Type B pancreatic cell (in vitro differentiated cells): ENCODE measurements around the gene MYO9A. TPM values are rescaled to one million over a fixed set of nuclear protein-coding genes. Genes with fewer than 3 reads are reported as not detected.
A peak's percentile ranks its signal among the peaks of the same experiment; 100 is the strongest.
"Not testable (repeated sequence)": the region's sequence is repeated elsewhere in the genome, so short reads cannot be mapped to it uniquely, and the experiment has no call there.

Experiments used
- DNase-seq: peaks from one replicate; pipeline ENCODE4 v3.0.0; 2021; ENCODE audit warnings: mixed read lengths; ENCODE audit not compliant: unreplicated experiment; ENCODE audit errors: extremely low spot score
- H3K27ac Mint-ChIP-seq: 2 replicates; pipeline ENCODE4 v1.8.0; 2021; ENCODE audit warnings: mild to moderate bottlenecking, mixed read lengths
- H3K27me3 Mint-ChIP-seq: 2 replicates; pipeline ENCODE4 v1.8.0; 2021; ENCODE audit warnings: mixed read lengths
- H3K36me3 Mint-ChIP-seq: 2 replicates; pipeline ENCODE4 v1.8.0; 2021; ENCODE audit warnings: mixed read lengths
- H3K4me1 Mint-ChIP-seq: one replicate; pipeline ENCODE4 v1.8.0; 2021; ENCODE audit warnings: mixed read lengths; ENCODE audit not compliant: unreplicated experiment
- H3K4me3 Mint-ChIP-seq: 2 replicates; pipeline ENCODE4 v1.8.0; 2021; ENCODE audit warnings: mild to moderate bottlenecking, mixed read lengths
- H3K9me3 Mint-ChIP-seq: 2 replicates; pipeline ENCODE4 v1.8.0; 2021; ENCODE audit warnings: mixed read lengths
- total RNA-seq: library from RNA; stranded (reverse); gene quantifications from 2 replicates; pipeline ENCODE4 v1.2.1, GENCODE V29; 2021; ENCODE audit warnings: low replicate concordance
- TF ChIP-seq, protein P1 (sequence below): fragments of 200-600 bp; sonication (generic); conservative IDR thresholded peaks from 2 replicates; pipeline ENCODE4 v1.5.0; 2021; ENCODE audit warnings: antibody characterized with exemption, mild to moderate bottlenecking

MYO9A gene
- total RNA-seq, 1 donor from 2014 or later: 43.4 TPM

GRCh38 chr15:72020799-72021198, 97.2 kb downstream of the MYO9A start:
- TF ChIP-seq, protein P1, sequence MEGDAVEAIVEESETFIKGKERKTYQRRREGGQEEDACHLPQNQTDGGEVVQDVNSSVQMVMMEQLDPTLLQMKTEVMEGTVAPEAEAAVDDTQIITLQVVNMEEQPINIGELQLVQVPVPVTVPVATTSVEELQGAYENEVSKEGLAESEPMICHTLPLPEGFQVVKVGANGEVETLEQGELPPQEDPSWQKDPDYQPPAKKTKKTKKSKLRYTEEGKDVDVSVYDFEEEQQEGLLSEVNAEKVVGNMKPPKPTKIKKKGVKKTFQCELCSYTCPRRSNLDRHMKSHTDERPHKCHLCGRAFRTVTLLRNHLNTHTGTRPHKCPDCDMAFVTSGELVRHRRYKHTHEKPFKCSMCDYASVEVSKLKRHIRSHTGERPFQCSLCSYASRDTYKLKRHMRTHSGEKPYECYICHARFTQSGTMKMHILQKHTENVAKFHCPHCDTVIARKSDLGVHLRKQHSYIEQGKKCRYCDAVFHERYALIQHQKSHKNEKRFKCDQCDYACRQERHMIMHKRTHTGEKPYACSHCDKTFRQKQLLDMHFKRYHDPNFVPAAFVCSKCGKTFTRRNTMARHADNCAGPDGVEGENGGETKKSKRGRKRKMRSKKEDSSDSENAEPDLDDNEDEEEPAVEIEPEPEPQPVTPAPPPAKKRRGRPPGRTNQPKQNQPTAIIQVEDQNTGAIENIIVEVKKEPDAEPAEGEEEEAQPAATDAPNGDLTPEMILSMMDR: no peak
- H3K27me3 Mint-ChIP-seq: no peaks in the 10 kb centered on the region
- no peaks in the 10 kb centered on the region for H3K9me3 Mint-ChIP-seq
- H3K4me3 Mint-ChIP-seq: no peak overlapping the region
- peaks cover 5% of the 10 kb centered on the region for H3K4me1 Mint-ChIP-seq
- DNase-seq: no peak
- no peak overlapping the region for H3K27ac Mint-ChIP-seq
- peaks cover 28% of the 10 kb centered on the region for H3K36me3 Mint-ChIP-seq

DNA sequence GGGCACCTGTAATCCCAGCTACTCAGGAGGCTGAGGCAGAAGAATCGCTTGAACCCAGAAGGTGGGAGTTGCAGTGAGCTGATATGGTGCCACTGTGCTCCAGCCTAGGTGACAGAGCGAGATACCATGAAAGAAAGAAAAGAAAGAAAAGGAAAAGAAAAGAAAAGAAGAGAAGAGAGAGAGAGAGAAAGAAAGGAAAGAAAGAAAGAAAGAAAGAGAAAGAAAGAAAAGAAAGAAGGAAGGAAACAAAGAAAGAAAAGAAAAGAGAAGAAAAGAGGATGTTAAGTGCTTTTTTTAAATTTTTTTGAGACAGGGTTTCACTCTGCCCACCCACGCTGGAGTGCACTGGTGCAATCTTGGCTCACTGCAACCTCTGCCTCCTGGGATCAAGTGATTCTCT, 103.4 kb downstream of the MYO9A start:
- not testable (repeated sequence) for H3K9me3 Mint-ChIP-seq, H3K4me3 Mint-ChIP-seq, H3K27me3 Mint-ChIP-seq, DNase-seq, H3K4me1 Mint-ChIP-seq
- H3K27ac Mint-ChIP-seq: peak overlapping the region; percentile 54
- H3K36me3 Mint-ChIP-seq: peaks cover 14% of the 10 kb centered on the region

DNA sequence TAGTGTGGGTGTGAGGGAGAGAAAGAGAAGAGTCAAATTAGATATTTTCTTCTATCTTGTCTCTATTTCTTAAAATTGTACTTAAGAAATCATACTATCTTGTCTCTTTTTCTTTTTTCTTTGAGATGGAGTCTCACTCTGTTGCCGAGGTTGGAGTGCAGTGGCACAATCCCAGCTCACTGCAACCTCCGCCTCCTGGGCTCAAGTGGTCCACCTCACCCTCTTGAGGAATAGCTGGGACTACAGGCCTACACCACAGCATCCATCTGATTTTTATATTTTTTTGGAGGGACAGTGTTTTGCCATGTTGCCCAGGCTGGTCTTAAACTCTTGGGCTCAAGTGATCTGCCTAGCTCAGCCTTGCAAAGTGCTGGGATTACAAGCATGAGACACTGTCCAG, 104.2 kb downstream of the MYO9A start:
- Mint-ChIP-seq H3K9me3 (no peaks in the 10 kb centered on the region), H3K4me1 (peaks cover 5% of the 10 kb centered on the region), H3K4me3 (no peak overlapping the region), H3K36me3 (peaks cover 10% of the 10 kb centered on the region), H3K27ac (no peak overlapping the region), H3K27me3 (no peaks in the 10 kb centered on the region)
- no peak for DNase-seq
- TF ChIP-seq, protein P1: no peak

DNA sequence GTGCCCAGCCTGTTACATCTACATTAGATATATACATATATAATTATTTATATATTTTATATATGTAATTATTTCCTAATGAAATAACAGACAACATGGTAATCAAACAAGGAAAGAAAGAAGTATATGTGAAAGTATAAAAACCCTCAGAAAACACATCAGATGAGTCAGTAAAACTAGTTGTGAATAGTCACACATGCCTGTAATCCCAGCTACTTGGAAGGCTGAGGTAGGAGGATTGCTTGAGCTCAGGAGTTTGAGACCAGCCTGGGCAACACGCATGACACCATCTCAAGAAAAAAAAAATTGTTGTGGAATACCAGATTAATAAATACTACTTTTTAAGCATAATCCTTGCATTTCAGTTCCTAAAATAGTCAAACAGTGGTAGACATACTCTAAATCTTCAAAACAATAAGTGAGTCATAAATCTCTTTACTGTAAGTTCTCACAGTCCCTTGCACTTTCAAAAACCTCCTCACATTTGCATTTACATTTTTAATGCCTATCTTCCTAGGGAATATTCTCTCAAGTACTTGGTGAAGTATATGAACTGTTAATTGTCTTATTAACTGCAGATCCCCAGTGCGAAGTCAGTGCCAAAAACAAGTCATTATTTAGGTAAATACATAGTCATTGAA, 106.5 kb downstream of the MYO9A start:
- Mint-ChIP-seq H3K36me3 (peaks cover 17% of the 10 kb centered on the region), H3K27ac (no peak overlapping the region), H3K4me3 (no peak overlapping the region), H3K27me3 (no peaks in the 10 kb centered on the region), H3K4me1 (peaks cover 5% of the 10 kb centered on the region), H3K9me3 (no peaks in the 10 kb centered on the region)
- TF ChIP-seq, protein P1: no peak
- no peak for DNase-seq

DNA sequence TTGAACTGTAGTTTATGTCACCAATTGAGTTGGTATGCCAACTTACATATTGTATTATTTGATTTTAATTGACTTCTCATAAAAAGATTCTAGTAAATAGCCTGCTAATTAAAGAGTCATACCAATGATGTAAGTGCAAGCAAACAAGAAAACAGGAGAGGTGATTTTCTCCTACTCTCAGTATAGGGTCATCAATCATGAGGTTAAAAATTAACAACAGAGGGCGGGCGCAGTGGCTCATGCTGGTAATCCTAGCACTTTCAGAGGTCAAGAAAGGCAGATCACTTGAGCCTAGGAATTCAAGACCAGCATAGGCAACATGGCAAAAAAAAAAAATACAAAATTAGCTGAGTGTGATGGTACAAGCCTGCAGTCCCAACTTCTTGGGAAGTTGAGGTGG, 108.7 kb downstream of the MYO9A start:
- no peak for DNase-seq
- H3K9me3 Mint-ChIP-seq: no peaks in the 10 kb centered on the region
- H3K36me3 Mint-ChIP-seq: peaks cover 26% of the 10 kb centered on the region
- peak overlapping the region; percentile 59 for H3K4me3 Mint-ChIP-seq
- no peaks in the 10 kb centered on the region for H3K27me3 Mint-ChIP-seq
- no peak overlapping the region for H3K27ac Mint-ChIP-seq
- peaks cover 5% of the 10 kb centered on the region for H3K4me1 Mint-ChIP-seq
- TF ChIP-seq, protein P1: no peak

GRCh38 chr15:72006382-72006781, 111.6 kb downstream of the MYO9A start:
- no peak overlapping the region for H3K4me3 Mint-ChIP-seq
- H3K36me3 Mint-ChIP-seq: peaks cover 20% of the 10 kb centered on the region
- no peak for DNase-seq
- H3K27ac Mint-ChIP-seq: no peak overlapping the region
- TF ChIP-seq, protein P1: no peak
- H3K9me3 Mint-ChIP-seq: no peaks in the 10 kb centered on the region
- peaks cover 5% of the 10 kb centered on the region for H3K4me1 Mint-ChIP-seq
- no peaks in the 10 kb centered on the region for H3K27me3 Mint-ChIP-seq
